ENCODE results near the gene IL10RA.

- TF ChIP-seq CTCF (conservative IDR thresholded peaks at IDR 0.05 in 1 of 2, IDR thresholded peaks at IDR 0.05 in 1 of 2; ENCODE audit: extremely low read depth in 1 of 2, insufficient read depth in 1 of 2, low read depth in 1 of 2, low read length in 2 of 2) (no peak), EZH2 (IDR thresholded peaks at IDR 0.05; ENCODE audit: borderline replicate concordance, low read length) (no peak)
These were observed 12.7 kb upstream of the IL10RA start for GRCh38 chr11:117973503-117973860.

Measured in mammary epithelial cell (primary cell).